ENCODE results near the gene CDKN1B.

The CDKN1B gene

DNA sequence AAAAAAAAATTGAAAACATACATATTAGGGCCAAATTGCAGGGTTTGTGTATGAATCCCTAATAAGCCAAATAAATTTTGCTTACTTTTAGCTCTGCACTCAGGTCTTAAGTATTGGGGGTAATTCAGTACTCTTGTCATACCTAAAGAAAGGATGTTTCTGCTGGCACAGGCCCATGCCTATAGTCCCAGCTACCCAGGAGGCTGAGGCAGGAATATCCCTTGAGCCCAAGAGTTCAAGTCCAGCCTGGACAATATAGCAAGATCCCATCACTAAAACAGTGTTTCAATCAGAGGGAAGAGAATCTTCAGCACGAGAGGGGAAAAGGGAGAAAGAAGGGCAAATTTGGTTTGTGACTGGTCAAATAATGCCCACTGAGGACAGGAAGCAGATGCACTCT is 17.8 kb upstream of the CDKN1B start:
- TF ChIP-seq, protein P1, sequence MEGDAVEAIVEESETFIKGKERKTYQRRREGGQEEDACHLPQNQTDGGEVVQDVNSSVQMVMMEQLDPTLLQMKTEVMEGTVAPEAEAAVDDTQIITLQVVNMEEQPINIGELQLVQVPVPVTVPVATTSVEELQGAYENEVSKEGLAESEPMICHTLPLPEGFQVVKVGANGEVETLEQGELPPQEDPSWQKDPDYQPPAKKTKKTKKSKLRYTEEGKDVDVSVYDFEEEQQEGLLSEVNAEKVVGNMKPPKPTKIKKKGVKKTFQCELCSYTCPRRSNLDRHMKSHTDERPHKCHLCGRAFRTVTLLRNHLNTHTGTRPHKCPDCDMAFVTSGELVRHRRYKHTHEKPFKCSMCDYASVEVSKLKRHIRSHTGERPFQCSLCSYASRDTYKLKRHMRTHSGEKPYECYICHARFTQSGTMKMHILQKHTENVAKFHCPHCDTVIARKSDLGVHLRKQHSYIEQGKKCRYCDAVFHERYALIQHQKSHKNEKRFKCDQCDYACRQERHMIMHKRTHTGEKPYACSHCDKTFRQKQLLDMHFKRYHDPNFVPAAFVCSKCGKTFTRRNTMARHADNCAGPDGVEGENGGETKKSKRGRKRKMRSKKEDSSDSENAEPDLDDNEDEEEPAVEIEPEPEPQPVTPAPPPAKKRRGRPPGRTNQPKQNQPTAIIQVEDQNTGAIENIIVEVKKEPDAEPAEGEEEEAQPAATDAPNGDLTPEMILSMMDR (IDR thresholded peaks at IDR 0.05; ENCODE audit: insufficient read depth, low read depth, low read length, missing control alignments), result no peak
- H3K4me3 ChIP-seq (ENCODE audit: low read depth, low read length), result no peak overlapping the region
- DNase-seq (ENCODE audit: low read depth), result no peak

DNA sequence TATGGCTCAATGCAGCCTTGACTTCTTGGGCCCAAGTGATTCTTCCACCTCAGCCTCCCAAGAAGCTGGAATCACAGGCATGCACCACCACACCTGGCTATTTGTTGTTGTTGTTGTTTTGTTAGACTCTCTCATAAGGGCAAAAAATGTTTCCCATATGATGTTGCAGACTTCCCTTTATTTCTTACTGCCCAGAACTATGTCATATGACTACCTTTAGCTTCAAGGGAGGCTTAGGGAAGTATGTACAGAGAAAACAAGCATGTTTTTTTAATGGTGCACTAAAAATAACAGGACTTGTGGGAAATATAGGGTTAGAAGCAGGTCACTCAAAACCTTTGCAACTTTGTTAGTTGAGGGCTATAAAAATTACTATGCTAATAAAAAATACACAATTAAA is 16.9 kb upstream of the CDKN1B start:
- H3K4me3 ChIP-seq (ENCODE audit: low read depth, low read length), result no peak overlapping the region
- TF ChIP-seq, protein P1 (IDR thresholded peaks at IDR 0.05; ENCODE audit: insufficient read depth, low read depth, low read length, missing control alignments), result no peak
- DNase-seq (ENCODE audit: low read depth), result no peak

DNA sequence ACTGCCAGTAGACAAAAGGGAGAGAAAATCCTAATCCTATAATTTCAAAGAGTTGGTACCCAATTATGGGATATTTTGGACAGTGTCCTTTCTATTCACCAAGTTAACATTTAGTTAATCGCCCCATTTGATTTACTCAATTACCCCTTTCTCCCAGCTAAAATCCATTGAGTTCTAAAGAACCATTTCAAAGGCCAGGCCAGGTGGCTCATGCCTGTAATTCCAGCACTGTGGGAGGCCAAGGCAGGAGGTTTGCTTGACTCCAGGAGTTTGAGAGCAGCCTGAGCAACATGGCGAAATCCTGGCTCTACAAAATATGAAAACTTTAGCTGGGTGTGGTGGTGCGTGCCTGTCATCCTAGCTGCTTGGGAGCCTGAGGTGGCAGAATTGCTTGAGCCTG is 15.7 kb upstream of the CDKN1B start:
- DNase-seq (ENCODE audit: low read depth), result no peak
- H3K4me3 ChIP-seq (ENCODE audit: low read depth, low read length), result no peak overlapping the region
- TF ChIP-seq, protein P1 (IDR thresholded peaks at IDR 0.05; ENCODE audit: insufficient read depth, low read depth, low read length, missing control alignments), result no peak

DNA sequence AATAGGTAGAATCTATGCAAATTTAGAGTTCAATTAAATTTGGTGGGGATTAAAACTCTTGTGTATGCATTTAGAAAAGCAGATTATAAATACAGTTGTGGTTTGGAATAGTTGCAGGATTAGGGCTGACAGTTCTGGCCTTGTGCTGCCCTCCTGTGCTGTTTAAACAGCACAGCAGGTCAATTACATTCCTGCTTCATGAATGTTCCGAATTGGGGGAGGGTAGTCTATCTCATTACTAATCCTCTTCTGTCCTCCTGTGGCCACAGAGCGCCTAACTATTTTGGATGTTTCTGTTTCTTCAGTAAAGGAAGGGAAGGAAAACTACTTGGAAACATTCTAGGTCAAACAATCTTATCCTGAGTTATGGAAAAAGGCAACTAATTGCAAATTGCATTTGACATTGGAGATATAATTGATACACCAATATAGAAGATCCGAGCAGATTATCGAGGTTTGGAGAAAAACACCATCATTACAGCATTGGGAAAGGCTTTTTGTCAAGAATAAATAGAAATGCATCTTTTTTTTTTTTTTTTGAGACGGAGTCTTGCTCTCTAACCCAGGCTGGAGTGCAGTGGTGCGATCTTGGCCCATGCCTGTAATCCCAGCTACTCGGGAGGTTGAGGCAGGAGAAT is 12.5 kb upstream of the CDKN1B start:
- DNase-seq (ENCODE audit: low read depth), result peak; percentile 85
- TF ChIP-seq, protein P1 (IDR thresholded peaks at IDR 0.05; ENCODE audit: insufficient read depth, low read depth, low read length, missing control alignments), result peak; percentile 75
- H3K4me3 ChIP-seq (ENCODE audit: low read depth, low read length), result no peak overlapping the region

DNA sequence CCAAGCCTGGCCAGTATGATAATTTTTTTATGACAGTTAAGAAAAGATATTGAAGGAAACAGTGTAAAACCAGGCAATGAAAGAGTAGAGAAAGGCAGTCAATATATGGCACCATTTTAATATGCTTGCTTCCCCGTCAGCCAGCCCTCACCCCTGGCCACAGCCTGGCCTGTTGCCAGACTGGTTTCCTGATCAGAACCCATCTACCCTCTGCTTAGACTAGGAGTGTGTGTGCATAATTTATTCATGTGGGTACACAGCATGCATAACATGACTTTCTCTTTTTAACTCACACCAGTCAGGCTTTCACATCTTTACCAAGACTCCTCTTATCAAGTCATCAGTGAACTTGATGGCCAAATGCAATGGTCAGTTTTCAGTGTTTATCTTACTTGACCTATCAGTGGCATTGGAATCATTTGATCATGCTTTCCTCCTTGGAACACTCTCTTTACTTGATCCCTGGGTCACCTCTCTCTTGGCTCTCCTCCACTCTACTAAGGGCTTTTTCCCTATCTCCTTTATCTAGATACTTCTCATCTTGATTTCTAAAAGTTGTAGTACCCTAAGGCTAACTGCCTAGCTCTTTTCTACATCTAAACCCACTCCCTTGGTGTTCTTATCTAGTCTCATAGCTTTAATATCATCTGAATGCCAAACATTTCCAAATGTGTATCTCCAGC is 11.2 kb upstream of the CDKN1B start:
- DNase-seq (ENCODE audit: low read depth), result no peak
- TF ChIP-seq, protein P1 (IDR thresholded peaks at IDR 0.05; ENCODE audit: insufficient read depth, low read depth, low read length, missing control alignments), result no peak
- no peak overlapping the region for H3K4me3 ChIP-seq (ENCODE audit: low read depth, low read length)

DNA sequence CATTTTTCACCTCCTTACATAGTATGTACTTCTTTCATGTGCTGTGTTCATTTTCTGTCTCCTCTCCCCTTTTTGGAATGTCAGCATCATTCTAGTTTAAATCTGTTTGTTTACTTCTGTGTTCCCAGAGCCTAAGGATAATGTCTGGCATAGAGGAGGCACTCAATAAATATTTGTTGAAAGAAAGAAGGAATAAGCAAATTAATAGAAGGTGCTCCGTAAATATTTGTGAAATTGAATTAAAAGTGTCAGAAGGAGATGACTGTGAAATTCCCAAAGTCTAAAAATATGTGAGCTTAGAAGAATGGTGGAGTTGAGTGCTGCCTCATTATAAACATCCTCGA is 3.3 kb upstream of the CDKN1B start:
- no peak for DNase-seq (ENCODE audit: low read depth)
- H3K4me3 ChIP-seq (ENCODE audit: low read depth, low read length), result peak overlapping the region; percentile 55
- TF ChIP-seq, protein P1 (IDR thresholded peaks at IDR 0.05; ENCODE audit: insufficient read depth, low read depth, low read length, missing control alignments), result no peak

Measured in GM12865 (cell line).